CD8-positive, alpha-beta memory T cell (primary cell): Measurements from ENCODE around the gene LPGAT1. TPM values are rescaled to one million over a fixed set of nuclear protein-coding genes. Genes with fewer than 3 reads are reported as not detected.

Source experiments
- CTCF ChIA-PET: fragments of 350-600 bp; sonication (Branson Sonifier 250); formaldehyde crosslinking; loops from one replicate; lab custom pipeline; 2021; ENCODE audit warnings: antibody characterized with exemption; lab: Charles Lee
- POLR2A ChIA-PET: fragments of 350-600 bp; sonication (Branson Sonifier 250); formaldehyde crosslinking; loops from one replicate; lab custom pipeline; 2021; ENCODE audit warnings: antibody characterized with exemption; lab: Charles Lee
- DNase-seq, 5 donors: peaks; one replicate each; pipeline versions ENCODE4 v3.0.0 to v3.0.0-alpha.2; 2020 to 2022; ENCODE audit warnings: mixed read lengths in 1 of 5
- H3K27ac ChIP-seq: one replicate; pipeline ENCODE4 v1.7.0; 2013; ENCODE audit warnings: low read depth, mild to moderate bottlenecking, low read length, moderate library complexity
- H3K27me3 ChIP-seq: 2 replicates; pipeline ENCODE4 v1.7.0; 2013; ENCODE audit warnings: low read length, mild to moderate bottlenecking; ENCODE audit not compliant: insufficient read depth, poor library complexity, severe bottlenecking
- H3K36me3 ChIP-seq: 2 replicates; pipeline ENCODE4 v1.7.0; 2013; ENCODE audit warnings: mild to moderate bottlenecking, low read length, moderate library complexity; ENCODE audit not compliant: insufficient read depth
- H3K4me1 ChIP-seq: 2 replicates; pipeline ENCODE4 v1.7.0; 2013; ENCODE audit warnings: mild to moderate bottlenecking, low read length, moderate library complexity; ENCODE audit not compliant: insufficient read depth
- H3K4me3 ChIP-seq: 2 replicates; pipeline ENCODE4 v1.7.0; 2013; ENCODE audit warnings: mild to moderate bottlenecking, low read length
- H3K9me3 ChIP-seq: 2 replicates; pipeline ENCODE4 v1.7.0; 2013; ENCODE audit warnings: mild to moderate bottlenecking, low read length
- H3K27ac Mint-ChIP-seq, 8 donors: one replicate each; pipeline ENCODE4 v1.8.0; 2020 to 2021; ENCODE audit warnings: mixed read lengths in 8 of 8, mild to moderate bottlenecking in 6 of 8, inconsistent platforms in 3 of 8, moderate library complexity in 3 of 8
- H3K27me3 Mint-ChIP-seq, 2 donors: one replicate each; pipeline ENCODE4 v1.8.0; 2020 to 2021; ENCODE audit warnings: mixed read lengths in 2 of 2, mild to moderate bottlenecking in 1 of 2, moderate library complexity in 1 of 2
- H3K36me3 Mint-ChIP-seq, 3 donors: one replicate each; pipeline ENCODE4 v1.8.0; 2020 to 2021; ENCODE audit warnings: mixed read lengths in 3 of 3, inconsistent platforms in 1 of 3, mild to moderate bottlenecking in 1 of 3
- H3K4me1 Mint-ChIP-seq, 3 donors: one replicate each; pipeline ENCODE4 v1.8.0; 2020 to 2021; ENCODE audit warnings: mixed read lengths in 3 of 3, inconsistent platforms in 1 of 3, mild to moderate bottlenecking in 1 of 3
- H3K4me3 Mint-ChIP-seq, 7 donors: one replicate each; pipeline ENCODE4 v1.8.0; 2020 to 2021; ENCODE audit warnings: mixed read lengths in 7 of 7, mild to moderate bottlenecking in 6 of 7, moderate library complexity in 4 of 7, inconsistent platforms in 2 of 7
- H3K9me3 Mint-ChIP-seq, 5 donors: one replicate each; pipeline ENCODE4 v1.8.0; 2020 to 2022; ENCODE audit warnings: mixed read lengths in 5 of 5, mild to moderate bottlenecking in 3 of 5, moderate library complexity in 2 of 5, inconsistent platforms in 1 of 5
- polyA plus RNA-seq: library from polyadenylated mRNA; unstranded; fragments of 300-500 nt; fragmentation: Illumina TruSeq; gene quantifications from one replicate; pipeline ENCODE4 v1.2.3, GENCODE V29; 2021
- total RNA-seq, 2 experiments: library from RNA; stranded (reverse); gene quantifications; one replicate each; pipeline ENCODE4 v1.2.3, GENCODE V29; 2021

LPGAT1 gene
- total and polyA plus RNA-seq, 3 experiments from 2014 or later, result 25.3 to 28.9 (median 25.4) TPM

DNA sequence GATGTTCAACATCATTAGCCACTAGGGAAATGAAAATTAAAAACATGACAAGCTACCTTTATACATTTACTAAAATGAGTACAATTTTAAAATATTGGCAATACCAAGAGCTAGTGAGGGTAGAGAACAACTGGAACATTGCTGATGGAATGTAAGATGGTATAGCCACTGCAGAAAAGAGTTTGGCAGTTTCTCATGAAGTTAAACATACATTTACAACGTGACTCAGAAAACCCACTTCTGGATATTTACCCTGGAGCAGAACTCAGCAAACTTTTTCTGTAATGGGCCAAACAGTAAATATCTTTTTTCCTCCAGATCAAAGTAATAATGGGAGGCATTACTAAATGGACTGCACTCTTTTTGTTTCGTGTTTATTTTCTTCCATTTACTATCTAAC is 22.1 kb downstream of the LPGAT1 start:
- POLR2A ChIA-PET, result no interaction called here
- H3K27ac Mint-ChIP-seq, result peak overlapping the region in 1 of 8 donors; percentile 14

DNA sequence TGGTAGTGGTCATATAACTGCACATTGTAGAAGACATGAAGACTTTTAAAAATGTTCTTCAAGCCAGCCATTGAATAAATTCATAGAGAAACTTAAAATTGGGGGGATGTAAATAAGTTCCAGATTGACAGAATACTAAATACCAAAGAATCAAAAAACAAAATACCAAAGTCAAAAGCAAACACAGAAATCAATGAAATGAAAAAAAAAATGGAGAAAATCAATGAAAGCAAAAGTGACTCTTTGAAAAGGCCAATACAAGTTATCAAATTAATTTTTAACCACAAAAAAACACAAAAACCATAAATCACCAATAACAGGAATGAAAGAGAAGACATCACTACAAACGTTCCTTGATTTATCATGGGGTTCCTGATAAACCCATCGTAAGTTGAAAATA is 25.6 kb downstream of the LPGAT1 start:
- no peak overlapping the region for H3K4me3 ChIP-seq
- Mint-ChIP-seq H3K36me3 (peaks cover 42 to 67% (median 63%) of the 10 kb centered on the region in 3 donors), H3K27me3 (no peaks in the 10 kb centered on the region), H3K4me1 (peaks cover 18 to 31% (median 20%) of the 10 kb centered on the region in 3 donors), H3K27ac (no peak overlapping the region), H3K9me3 (peaks cover 0 to 5% (median 4%) of the 10 kb centered on the region in 5 donors), H3K4me3 (no peak overlapping the region)
- no peaks in the 10 kb centered on the region for H3K9me3 ChIP-seq
- no peaks in the 10 kb centered on the region for H3K4me1 ChIP-seq
- DNase-seq, result no peak
- CTCF ChIA-PET, result no interaction called here
- POLR2A ChIA-PET, result no interaction called here
- no peaks in the 10 kb centered on the region for H3K27me3 ChIP-seq
- no peaks in the 10 kb centered on the region for H3K36me3 ChIP-seq
- no peak overlapping the region for H3K27ac ChIP-seq

More for the DNA sequence above, 22.1 kb downstream of the LPGAT1 start:
- no peak overlapping the region for H3K4me3 ChIP-seq
- no peak for DNase-seq
- no peaks in the 10 kb centered on the region for H3K27me3 Mint-ChIP-seq
- no peaks in the 10 kb centered on the region for H3K9me3 ChIP-seq
- peaks cover 22 to 34% (median 24%) of the 10 kb centered on the region in 3 donors for H3K4me1 Mint-ChIP-seq
- H3K4me1 ChIP-seq, result no peaks in the 10 kb centered on the region
- H3K9me3 Mint-ChIP-seq, result peaks cover 0 to 2% (median 0%) of the 10 kb centered on the region in 5 donors
- CTCF ChIA-PET, result no interaction called here
- no peaks in the 10 kb centered on the region for H3K36me3 ChIP-seq
- no peak overlapping the region for H3K4me3 Mint-ChIP-seq
- peaks cover 35 to 65% (median 53%) of the 10 kb centered on the region in 3 donors for H3K36me3 Mint-ChIP-seq
- H3K27me3 ChIP-seq, result no peaks in the 10 kb centered on the region
- no peak overlapping the region for H3K27ac ChIP-seq

DNA sequence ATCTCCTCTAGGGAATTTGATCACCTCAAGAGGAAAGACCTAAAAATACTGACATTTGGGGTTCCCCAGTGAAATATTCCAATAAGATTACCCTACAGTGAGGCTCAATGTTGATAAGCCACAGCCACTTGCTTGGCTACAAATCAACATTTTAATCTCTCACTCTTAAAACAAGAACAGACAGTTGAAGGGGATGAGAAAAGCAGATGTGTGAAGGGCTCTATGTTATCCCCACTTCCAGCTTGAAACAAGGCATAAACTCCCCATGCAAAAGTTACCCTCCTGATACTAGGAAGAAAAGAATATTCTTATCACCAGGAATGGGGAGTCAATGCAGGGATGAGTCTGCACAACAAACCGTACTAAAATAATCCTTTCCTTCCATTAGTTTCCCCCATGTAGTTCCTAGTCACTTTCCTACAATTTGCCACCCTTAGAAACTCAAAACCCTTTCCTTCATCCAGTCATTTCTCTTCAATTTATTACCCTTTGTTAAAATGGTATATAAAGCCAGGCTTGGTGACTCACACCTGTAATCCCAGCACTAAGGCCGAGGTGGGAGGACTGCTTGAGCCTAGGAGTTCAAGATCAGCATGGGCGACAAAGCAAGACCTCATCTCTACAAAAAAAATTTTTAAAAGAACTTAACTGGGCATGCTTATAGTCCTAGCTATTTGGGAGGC is 29.5 kb downstream of the LPGAT1 start:
- DNase-seq, result no peak
- ChIA-PET POLR2A (no interaction called here), CTCF (interaction anchor here (1.0 kb wide), 1 partner anchor 14 kb away, joined by 3 read pairs; no protein-coding TSS in a partner anchor)
- H3K9me3 ChIP-seq, result no peaks in the 10 kb centered on the region
- no peaks in the 10 kb centered on the region for H3K36me3 ChIP-seq
- H3K27ac Mint-ChIP-seq, result peak overlapping the region in 1 of 8 donors; percentile 29
- no peak overlapping the region for H3K4me3 Mint-ChIP-seq
- H3K36me3 Mint-ChIP-seq, result peaks cover 31 to 44% (median 42%) of the 10 kb centered on the region in 3 donors
- no peak overlapping the region for H3K4me3 ChIP-seq
- H3K9me3 Mint-ChIP-seq, result peaks cover 0 to 5% (median 4%) of the 10 kb centered on the region in 5 donors
- no peaks in the 10 kb centered on the region for H3K27me3 ChIP-seq
- no peaks in the 10 kb centered on the region for H3K4me1 ChIP-seq
- no peak overlapping the region for H3K27ac ChIP-seq
- peaks cover 20 to 33% (median 30%) of the 10 kb centered on the region in 3 donors for H3K4me1 Mint-ChIP-seq
- H3K27me3 Mint-ChIP-seq, result no peaks in the 10 kb centered on the region

DNA sequence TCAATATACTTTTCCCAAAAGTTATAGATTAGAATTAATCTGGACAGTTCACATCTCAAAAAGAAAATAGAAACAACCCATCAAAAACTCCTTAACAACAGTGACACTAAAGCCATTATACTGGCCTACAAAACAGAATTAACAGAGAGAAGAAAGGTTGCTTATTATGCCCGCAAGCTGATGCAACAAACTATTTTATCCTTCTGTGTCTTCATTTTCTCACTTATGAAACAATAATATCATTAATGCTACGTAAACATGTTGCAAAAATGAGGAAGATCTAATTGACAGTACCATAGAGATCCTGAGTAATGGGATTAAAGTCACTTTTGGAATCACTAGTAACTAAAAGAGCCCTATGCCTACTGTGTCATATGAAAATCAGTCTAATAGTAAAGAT is 32.6 kb downstream of the LPGAT1 start:
- no peaks in the 10 kb centered on the region for H3K4me1 ChIP-seq
- Mint-ChIP-seq H3K27ac (peak overlapping the region in 1 of 8 donors; percentile 43), H3K4me3 (no peak overlapping the region), H3K4me1 (peaks cover 15 to 29% (median 24%) of the 10 kb centered on the region in 3 donors), H3K9me3 (peaks cover 0 to 5% (median 2%) of the 10 kb centered on the region in 5 donors), H3K36me3 (peaks cover 20 to 38% (median 23%) of the 10 kb centered on the region in 3 donors), H3K27me3 (no peaks in the 10 kb centered on the region)
- no peaks in the 10 kb centered on the region for H3K9me3 ChIP-seq
- H3K36me3 ChIP-seq, result no peaks in the 10 kb centered on the region
- H3K27ac ChIP-seq, result no peak overlapping the region
- H3K27me3 ChIP-seq, result no peaks in the 10 kb centered on the region
- CTCF ChIA-PET, result no interaction called here
- DNase-seq, result no peak
- POLR2A ChIA-PET, result no interaction called here
- no peak overlapping the region for H3K4me3 ChIP-seq

DNA sequence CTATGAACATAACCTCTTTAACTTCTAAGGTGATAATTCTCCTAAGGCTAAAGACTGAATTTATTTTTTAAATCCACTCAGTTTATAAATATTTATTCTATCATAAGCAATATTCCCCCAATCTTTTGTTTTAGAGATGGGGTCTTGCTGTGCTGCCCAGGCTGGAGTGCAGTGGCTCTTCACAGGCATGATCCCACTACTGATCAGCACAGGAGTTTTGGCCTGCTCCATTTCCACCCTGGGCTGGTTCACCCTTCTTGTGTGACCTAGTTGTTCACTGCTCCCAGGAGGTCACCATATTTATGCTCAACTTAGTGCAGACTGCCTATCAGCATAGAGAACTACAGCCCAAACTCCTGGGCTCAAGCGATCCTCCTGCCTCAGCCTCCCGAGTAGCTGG is 38.6 kb downstream of the LPGAT1 start:
- no peaks in the 10 kb centered on the region for H3K4me1 ChIP-seq
- no peaks in the 10 kb centered on the region for H3K9me3 Mint-ChIP-seq
- H3K27ac ChIP-seq, result no peak overlapping the region
- H3K27ac Mint-ChIP-seq, result peak overlapping the region in 2 of 8 donors; percentile 52 to 77
- H3K27me3 ChIP-seq, result no peaks in the 10 kb centered on the region
- no peak overlapping the region for H3K4me3 Mint-ChIP-seq
- H3K4me1 Mint-ChIP-seq, result peaks cover 0 to 3% (median 0%) of the 10 kb centered on the region in 3 donors
- no peaks in the 10 kb centered on the region for H3K27me3 Mint-ChIP-seq
- ChIA-PET CTCF (no interaction called here), POLR2A (no interaction called here)
- H3K36me3 ChIP-seq, result no peaks in the 10 kb centered on the region
- no peak for DNase-seq
- peaks cover 11 to 54% (median 13%) of the 10 kb centered on the region in 3 donors for H3K36me3 Mint-ChIP-seq
- no peak overlapping the region for H3K4me3 ChIP-seq
- H3K9me3 ChIP-seq, result no peaks in the 10 kb centered on the region

DNA sequence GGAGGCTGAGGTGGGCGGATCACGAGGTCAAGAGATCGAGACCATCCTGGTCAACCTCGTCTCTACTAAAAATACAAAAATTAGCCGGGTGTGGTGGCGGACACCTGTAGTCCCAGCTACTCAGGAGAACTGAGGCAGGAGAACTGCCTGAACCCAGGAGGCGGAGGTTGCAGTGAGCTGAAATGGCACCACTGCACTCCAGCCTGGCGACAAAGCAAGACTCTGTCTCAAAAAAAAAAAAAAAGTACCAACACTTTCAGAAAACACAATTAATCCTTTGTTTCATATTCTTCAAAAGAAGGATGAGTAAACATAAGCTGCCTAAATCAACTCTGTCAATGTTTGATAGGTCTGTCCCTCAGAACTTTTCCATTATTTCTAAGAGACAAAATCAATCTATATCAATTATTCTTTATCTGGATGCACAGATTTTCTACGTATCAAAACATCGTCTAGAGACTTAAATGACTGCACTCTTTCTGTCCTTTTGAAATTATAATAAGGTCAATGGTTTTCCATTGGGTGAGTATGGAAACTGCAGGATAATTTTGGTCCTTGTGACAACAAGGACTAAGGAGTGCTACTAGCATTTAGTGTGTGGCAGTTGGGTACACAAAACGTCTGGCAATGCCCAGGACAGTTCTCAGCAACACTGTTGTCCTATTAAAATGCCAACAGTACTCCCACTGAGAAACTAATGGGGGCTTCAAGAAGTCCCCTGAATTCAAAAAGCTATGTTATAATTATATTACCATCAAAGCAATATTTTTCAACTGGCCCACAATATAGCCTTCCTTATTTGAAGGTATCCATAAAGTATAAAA is 40.7 kb downstream of the LPGAT1 start:
- DNase-seq, result no peak
- Mint-ChIP-seq H3K27ac (peak overlapping the region in 2 of 8 donors; percentile 3 to 44), H3K9me3 (no peaks in the 10 kb centered on the region), H3K27me3 (no peaks in the 10 kb centered on the region), H3K36me3 (peaks cover 11 to 60% (median 16%) of the 10 kb centered on the region in 3 donors), H3K4me1 (no peaks in the 10 kb centered on the region), H3K4me3 (no peak overlapping the region)
- Histone ChIP-seq H3K4me3 (no peak overlapping the region), H3K36me3 (no peaks in the 10 kb centered on the region), H3K27ac (no peak overlapping the region), H3K4me1 (no peaks in the 10 kb centered on the region), H3K27me3 (no peaks in the 10 kb centered on the region), H3K9me3 (no peaks in the 10 kb centered on the region)
- CTCF ChIA-PET, result interaction anchor here (1.9 kb wide), 1 partner anchor 92 kb away, joined by 4 read pairs; no protein-coding TSS in a partner anchor
- POLR2A ChIA-PET, result no interaction called here

DNA sequence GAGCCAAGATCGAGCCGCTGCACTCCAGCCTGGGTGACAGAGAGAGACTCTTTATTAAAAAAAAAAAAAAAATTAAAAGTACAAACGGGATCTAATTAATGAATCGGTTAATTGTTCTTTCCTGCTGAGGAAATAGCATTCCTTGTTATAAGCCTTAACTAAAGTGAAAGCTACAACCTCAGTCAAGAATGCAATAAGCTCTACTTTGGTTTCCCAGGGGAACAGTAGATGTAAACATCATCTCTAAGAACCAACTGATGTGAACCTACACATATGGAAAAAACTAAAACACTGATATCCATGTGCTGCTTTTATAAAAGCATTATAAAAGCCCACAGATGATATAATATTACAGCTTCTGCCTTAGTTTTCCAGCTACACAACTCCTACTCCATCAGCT is 41.9 kb downstream of the LPGAT1 start:
- Mint-ChIP-seq H3K4me3 (no peak overlapping the region), H3K9me3 (no peaks in the 10 kb centered on the region), H3K4me1 (peaks cover 8 to 10% (median 9%) of the 10 kb centered on the region in 3 donors), H3K27me3 (no peaks in the 10 kb centered on the region), H3K27ac (no peak overlapping the region), H3K36me3 (peaks cover 11 to 62% (median 22%) of the 10 kb centered on the region in 3 donors)
- no peaks in the 10 kb centered on the region for H3K36me3 ChIP-seq
- POLR2A ChIA-PET, result no interaction called here
- no peak overlapping the region for H3K27ac ChIP-seq
- CTCF ChIA-PET, result interaction anchor here (1.9 kb wide), 1 partner anchor 90 kb away, joined by 4 read pairs; no protein-coding TSS in a partner anchor
- H3K27me3 ChIP-seq, result no peaks in the 10 kb centered on the region
- no peak for DNase-seq
- H3K4me3 ChIP-seq, result no peak overlapping the region
- H3K9me3 ChIP-seq, result no peaks in the 10 kb centered on the region
- H3K4me1 ChIP-seq, result no peaks in the 10 kb centered on the region
